GM21528 (cell line): ENCODE results near the gene PRR23E.

Experiments used
- ATAC-seq: cut with Tn5 transposase; IDR thresholded peaks from one replicate; pipeline ENCODE4 v1.9.1; 2021; ENCODE audit warnings: mild to moderate bottlenecking, moderate library complexity; ENCODE audit not compliant: unreplicated experiment, low FRiP score

PRR23E gene

DNA sequence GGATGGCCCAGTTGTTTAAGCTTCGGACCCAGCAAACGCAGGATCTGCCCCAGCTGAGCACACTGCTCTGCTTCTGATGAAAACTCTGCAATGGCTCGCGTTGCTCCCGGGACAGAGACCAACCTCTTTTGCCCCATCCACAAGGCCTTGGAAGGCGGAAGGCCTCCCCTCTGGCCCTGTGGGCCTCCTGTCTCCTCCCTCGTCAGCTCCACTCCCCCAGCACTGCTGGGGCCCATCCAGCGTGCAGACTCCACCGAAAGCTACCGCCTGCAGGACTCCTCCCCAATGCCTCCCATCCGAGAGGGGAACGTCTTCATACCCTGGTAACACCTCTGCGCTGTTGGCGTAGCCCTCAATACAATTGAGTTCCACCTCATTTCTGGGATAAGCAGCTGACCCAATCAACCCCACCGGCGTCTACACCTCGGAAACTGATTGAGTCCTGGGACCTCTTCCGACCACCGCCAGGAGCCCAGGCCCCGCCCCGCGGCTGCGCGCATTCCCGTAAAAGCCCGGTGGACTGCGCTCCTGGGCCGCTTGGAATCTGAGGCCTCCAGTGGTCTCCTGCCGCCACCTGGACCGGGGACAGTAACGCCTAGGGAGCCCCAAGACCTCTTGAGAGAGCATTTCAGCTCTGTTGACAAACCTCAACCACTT is at the start of gene PRR23E:
Gene PRR23E (plus strand): TSS at position 556 of the 657 bp plus-strand sequence. CDS start 3,555 bp downstream, outside the sequence.
- ATAC-seq: no peak

- ATAC-seq: no peak
Observed at GRCh38 chr3:127143172-127143571, 49.8 kb upstream of the PRR23E start.

GRCh38 chr3:127144631-127145030 is 48.3 kb upstream of the PRR23E start:
- ATAC-seq: no peak

DNA sequence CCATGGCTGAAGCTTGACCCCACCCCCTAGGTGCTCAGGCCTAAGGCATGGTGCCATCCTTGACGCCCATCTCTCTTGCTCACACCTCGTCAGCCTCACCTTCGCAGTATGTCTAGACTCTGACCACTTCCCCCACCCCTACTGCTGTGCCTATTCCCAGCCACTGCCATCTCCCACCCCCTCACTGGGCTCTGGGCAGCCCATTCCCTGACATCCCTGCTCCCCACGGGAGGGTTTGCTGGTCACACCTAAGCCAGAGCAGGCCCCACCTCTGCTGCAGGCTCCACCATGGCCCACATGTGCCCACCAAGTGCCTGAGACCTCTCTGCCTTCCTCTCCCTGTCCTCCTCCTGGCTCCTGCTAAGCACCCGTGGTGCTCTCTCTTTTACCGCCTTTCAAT is 47.7 kb upstream of the PRR23E start:
- ATAC-seq: no peak

DNA sequence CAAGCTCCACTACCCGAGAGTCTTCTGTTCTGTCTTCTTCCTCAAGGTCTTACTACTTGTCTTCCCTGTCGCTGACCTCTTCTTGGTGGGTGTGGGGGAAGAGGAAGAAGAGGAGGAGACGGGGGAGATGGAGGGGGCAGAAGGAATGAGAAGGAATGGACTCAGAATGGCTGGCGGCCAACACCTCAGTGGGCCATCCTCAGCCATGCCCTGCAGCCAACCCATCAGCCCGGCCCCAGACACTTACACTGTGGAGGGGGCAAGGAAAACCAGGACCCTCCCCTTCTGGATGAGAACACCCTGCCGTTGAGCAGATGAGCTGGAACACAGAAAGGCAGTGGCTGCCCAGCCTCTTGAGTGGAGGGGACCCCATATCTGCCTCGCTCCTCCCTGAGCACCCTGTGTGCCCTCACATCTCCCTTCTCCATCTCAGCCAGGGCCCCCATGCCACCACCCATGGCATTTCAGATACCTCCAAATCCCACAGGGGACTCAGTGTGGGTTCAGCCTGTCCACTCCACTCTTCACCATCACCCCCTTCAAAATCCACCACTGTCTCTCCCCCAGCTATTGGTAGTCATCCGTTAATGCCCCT is 45.5 kb upstream of the PRR23E start:
- ATAC-seq: no peak

GRCh38 chr3:127149621-127150310 is 43.2 kb upstream of the PRR23E start:
- ATAC-seq: no peak

- no peak for ATAC-seq
Observed at GRCh38 chr3:127150513-127151250, 42.2 kb upstream of the PRR23E start.

- ATAC-seq: no peak
Observed at GRCh38 chr3:127151251-127151564, 41.7 kb upstream of the PRR23E start.

- no peak for ATAC-seq
Observed at GRCh38 chr3:127151992-127152650, 40.8 kb upstream of the PRR23E start.

DNA sequence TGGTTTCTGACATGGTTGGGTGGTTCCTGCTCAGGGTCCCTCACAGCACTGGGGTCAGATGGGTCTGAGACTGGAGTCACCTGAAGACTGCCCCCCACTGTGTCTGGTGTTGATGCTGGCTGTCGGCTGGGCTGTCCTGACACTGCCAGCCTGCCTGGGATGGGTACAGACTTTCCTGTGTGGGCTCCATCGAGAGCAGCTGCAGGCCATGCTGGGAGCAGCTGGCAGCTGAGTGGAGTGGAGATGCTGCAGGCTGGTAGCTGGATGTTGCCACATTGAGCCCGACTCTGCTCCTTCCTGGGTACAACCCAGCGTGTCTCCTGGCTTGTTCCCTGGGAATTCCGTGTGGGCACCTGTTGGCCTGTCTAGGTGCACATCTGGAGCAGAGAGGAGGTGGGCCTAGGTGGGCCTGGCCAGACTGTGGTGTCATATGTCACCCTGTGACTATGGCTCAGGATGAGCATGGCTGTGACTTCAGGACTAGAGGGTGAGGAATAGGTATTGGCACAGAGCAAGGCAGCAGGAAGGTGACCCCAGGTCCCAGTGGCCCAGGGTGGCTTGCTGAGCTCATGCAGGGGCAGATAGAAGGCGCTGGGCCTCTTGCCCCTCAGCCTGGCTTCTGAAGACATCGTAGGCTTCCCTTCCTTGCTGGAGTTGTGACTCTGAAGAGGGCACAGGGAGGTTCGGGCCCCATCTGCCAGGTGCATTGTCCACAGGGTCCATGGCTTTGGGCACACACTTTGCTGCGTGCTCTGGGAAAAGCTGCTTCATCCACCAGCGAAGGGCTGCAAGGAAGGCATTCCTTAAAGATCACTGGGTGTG is 40.0 kb upstream of the PRR23E start:
- no peak for ATAC-seq

GRCh38 chr3:127153506-127153815 is 39.5 kb upstream of the PRR23E start:
- no peak for ATAC-seq

GRCh38 chr3:127156338-127157050 is 36.4 kb upstream of the PRR23E start:
- no peak for ATAC-seq

GRCh38 chr3:127157171-127157828 is 35.6 kb upstream of the PRR23E start:
- ATAC-seq: no peak

DNA sequence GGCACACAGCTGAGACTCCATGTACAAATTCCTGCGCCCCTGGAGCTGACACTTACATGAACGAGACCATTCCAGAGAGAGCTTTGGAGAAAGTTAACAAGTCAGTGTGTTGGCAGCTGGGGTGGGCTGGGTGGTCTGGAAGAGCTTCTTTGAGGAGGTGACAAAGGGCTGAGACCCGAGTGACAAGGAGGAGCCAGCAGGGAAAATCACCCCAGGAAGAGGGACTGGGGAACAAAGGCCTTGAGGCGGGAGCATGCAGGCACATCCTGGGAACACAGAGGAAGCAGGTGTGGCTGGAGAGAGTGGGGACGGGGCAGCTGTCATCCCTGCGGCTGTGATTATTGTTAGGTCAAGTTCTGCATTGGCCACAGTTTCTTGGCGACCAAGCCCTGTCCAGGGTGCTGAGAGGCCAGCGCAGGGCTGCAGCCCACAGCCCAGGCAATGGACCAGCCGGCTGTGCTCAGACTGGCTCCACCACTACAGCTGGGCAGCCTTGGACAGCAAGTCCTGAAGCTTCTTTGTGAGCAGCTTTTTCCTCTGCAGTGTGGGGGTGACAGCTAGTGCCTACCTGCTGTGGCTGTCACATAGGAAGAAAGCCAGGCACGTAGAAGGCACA is 34.2 kb upstream of the PRR23E start:
- ATAC-seq: no peak

DNA sequence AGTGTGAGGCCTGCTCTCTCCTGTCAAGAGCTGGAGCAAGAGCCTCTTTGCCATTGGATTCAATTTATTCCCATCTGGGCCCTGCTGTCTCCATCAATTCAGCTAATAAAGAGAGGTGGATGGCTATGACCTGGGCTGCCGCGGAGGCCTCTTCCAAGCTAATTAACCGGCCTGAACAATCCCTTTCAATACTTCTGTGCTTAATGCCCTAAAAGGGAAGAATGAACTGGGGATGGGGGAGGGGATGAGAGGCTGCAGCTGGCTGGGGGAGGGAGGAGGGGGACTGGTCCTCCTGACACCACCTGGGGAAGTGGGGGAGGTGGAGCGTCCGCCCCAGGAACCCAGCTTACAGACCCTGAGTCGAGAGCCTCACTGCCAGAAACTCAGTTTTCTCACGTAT is 33.4 kb upstream of the PRR23E start:
- no peak for ATAC-seq

DNA sequence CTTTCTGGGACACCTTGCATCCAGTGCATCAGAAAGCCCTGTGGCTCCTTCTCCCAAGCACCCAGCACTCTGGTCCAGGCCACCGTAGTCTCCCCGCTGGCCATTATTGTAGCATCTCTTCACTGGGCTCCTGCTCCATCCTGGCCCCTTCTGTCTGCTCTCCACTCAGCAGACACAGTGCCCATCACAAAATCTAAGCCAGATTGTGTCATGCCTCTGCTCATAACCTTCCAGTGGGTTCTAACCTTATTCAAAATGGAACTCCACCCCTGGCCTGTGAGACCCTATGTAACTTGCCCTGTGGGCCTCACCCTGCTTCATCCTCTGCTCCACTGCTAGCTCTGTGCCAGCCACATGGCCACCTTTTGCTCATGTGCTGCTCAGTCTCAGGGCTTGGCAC is 31.7 kb upstream of the PRR23E start:
- no peak for ATAC-seq

DNA sequence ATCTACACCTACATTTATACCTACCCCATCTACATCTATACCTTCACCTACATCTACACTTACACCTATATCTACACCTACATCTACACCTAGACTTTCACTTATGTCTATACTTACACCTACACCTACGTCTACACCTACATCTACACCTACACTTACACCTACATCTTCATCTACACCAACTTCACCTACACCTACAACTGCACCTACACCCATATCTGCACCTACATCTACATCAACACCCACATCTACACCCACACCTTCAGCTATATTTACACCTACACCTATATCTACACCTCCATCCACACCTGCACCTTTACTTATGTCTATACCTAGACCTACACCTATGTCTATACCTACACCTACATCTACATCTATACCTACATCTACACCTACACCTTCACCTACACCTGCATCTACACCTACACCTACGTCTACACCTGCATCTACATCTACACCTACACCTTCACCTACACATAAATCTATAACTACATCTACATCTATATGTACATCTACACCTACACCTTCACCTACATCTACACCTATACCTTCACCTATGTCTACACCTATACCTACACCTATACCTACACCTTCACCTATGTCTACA is 30.9 kb upstream of the PRR23E start:
- ATAC-seq: no peak

- ATAC-seq: no peak
Observed at GRCh38 chr3:127162947-127163645, 29.8 kb upstream of the PRR23E start.
